IMR-90 (cell line): Measurements from ENCODE around the gene REPS1. TPM values are rescaled to one million over a fixed set of nuclear protein-coding genes. Genes with fewer than 3 reads are reported as not detected.

Experiments used
- ATAC-seq: fragments of 200-7000 bp; cut with Tn5 transposase; 2 replicates; pipeline ENCODE4 v1.9.1; 2020; ENCODE audit warnings: low read depth, mild to moderate bottlenecking, moderate library complexity
- BruUV-seq: library from RNA; stranded (reverse); fragments of 400-500 nt; replicated peaks from 2 replicates; lab custom pipeline; 2021; lab: Mats Ljungman, UMichigan
- CTCF ChIA-PET: fragments of 300-600 bp; formaldehyde crosslinking; extraction: SDS; loops from one replicate; lab custom pipeline; 2021; ENCODE audit warnings: antibody characterized with exemption; lab: Yijun Ruan, JAX
- POLR2A ChIA-PET: fragments of 300-600 bp; sonication (Branson Sonifier 250); formaldehyde crosslinking; loops from one replicate; lab custom pipeline; 2022; ENCODE audit warnings: antibody characterized with exemption; ENCODE audit not compliant: unreplicated experiment; lab: Charles Lee
- DNase-seq: peaks from one replicate; pipeline ENCODE4 v3.0.0; 2013
- H2AFZ ChIP-seq: replicated peaks from 2 replicates; pipeline ENCODE3; 2013; ENCODE audit warnings: low read length, mild to moderate bottlenecking; ENCODE audit not compliant: poor library complexity
- H2AK5ac ChIP-seq: 2 replicates; pipeline ENCODE4 v1.6.1; 2013; ENCODE audit warnings: low read depth, low read length, inconsistent platforms
- H2AK9ac ChIP-seq: replicated peaks from 2 replicates; pipeline ENCODE3; 2013; ENCODE audit warnings: mild to moderate bottlenecking, low read depth, low read length, moderate library complexity; ENCODE audit not compliant: poor library complexity
- H2BK120ac ChIP-seq: 2 replicates; pipeline ENCODE4 v1.6.1; 2013; ENCODE audit warnings: low read depth, low read length, inconsistent platforms
- H2BK15ac ChIP-seq: 3 replicates; pipeline ENCODE4 v1.6.1; 2013; ENCODE audit warnings: low read depth, low read length, inconsistent platforms
- H2BK20ac ChIP-seq: 2 replicates; pipeline ENCODE4 v1.6.1; 2013; ENCODE audit warnings: low read depth, mild to moderate bottlenecking, inconsistent platforms, low read length, moderate library complexity
- H2BK5ac ChIP-seq: 2 replicates; pipeline ENCODE4 v1.6.1; 2013; ENCODE audit warnings: mild to moderate bottlenecking, low read depth, low read length, inconsistent platforms; ENCODE audit not compliant: poor library complexity, severe bottlenecking
- H3K14ac ChIP-seq: replicated peaks from 2 replicates; pipeline ENCODE4 v1.6.1; 2013; ENCODE audit warnings: low read depth, low read length, inconsistent platforms
- H3K18ac ChIP-seq: 2 replicates; pipeline ENCODE4 v1.6.1; 2013; ENCODE audit warnings: low read depth, low read length, control low read depth
- H3K23ac ChIP-seq: 2 replicates; pipeline ENCODE4 v1.6.1; 2013; ENCODE audit warnings: low read depth, low read length, inconsistent platforms
- H3K27ac ChIP-seq: 2 replicates; pipeline ENCODE4 v1.5.1; 2013; ENCODE audit warnings: mild to moderate bottlenecking, control low read depth, low read length; ENCODE audit not compliant: insufficient read depth
- H3K27me3 ChIP-seq: 2 replicates; pipeline ENCODE4 v1.6.1; 2013; ENCODE audit warnings: low read length; ENCODE audit not compliant: control insufficient read depth, insufficient read depth
- H3K36me3 ChIP-seq: 2 replicates; pipeline ENCODE4 v1.6.1; 2013; ENCODE audit warnings: low read length, mixed read lengths; ENCODE audit not compliant: control insufficient read depth, insufficient read depth
- H3K4ac ChIP-seq: 2 replicates; pipeline ENCODE4 v1.6.1; 2013; ENCODE audit warnings: low read depth, low read length, inconsistent platforms
- H3K4me1 ChIP-seq: 2 replicates; pipeline ENCODE4 v1.6.1; 2013; ENCODE audit warnings: low read length, mixed read lengths; ENCODE audit not compliant: control insufficient read depth, insufficient read depth
- H3K4me2 ChIP-seq: 2 replicates; pipeline ENCODE4 v1.6.1; 2013; ENCODE audit warnings: low read depth, mild to moderate bottlenecking, control low read depth, low read length, moderate library complexity
- H3K4me3 ChIP-seq: 2 replicates; pipeline ENCODE4 v1.5.1; 2013; ENCODE audit warnings: low read depth, mild to moderate bottlenecking, control low read depth, low read length, moderate library complexity; ENCODE audit not compliant: insufficient read depth
- H3K56ac ChIP-seq: 2 replicates; pipeline ENCODE4 v1.6.1; 2013; ENCODE audit warnings: low read length, inconsistent platforms; ENCODE audit not compliant: insufficient read depth; ENCODE audit errors: extremely low read depth
- H3K79me1 ChIP-seq, 2 experiments: 2 replicates each; pipeline ENCODE4 v1.6.1; 2013; ENCODE audit warnings: low read length in 2 of 2, inconsistent platforms in 1 of 2, low read depth in 1 of 2
- H3K9ac ChIP-seq: 2 replicates; pipeline ENCODE4 v1.6.1; 2013; ENCODE audit warnings: low read depth, low read length, control low read depth
- H3K9me1 ChIP-seq: 2 replicates; pipeline ENCODE4 v1.6.1; 2013; ENCODE audit warnings: low read length, inconsistent platforms; ENCODE audit not compliant: insufficient read depth
- H3K9me3 ChIP-seq: 2 replicates; pipeline ENCODE4 v1.6.1; 2013; ENCODE audit warnings: low read length; ENCODE audit not compliant: control insufficient read depth, insufficient read depth
- H4K20me1 ChIP-seq: 2 replicates; pipeline ENCODE4 v1.6.1; 2013; ENCODE audit warnings: low read length, inconsistent platforms; ENCODE audit not compliant: insufficient read depth
- H4K5ac ChIP-seq: 2 replicates; pipeline ENCODE4 v1.6.1; 2013; ENCODE audit warnings: mild to moderate bottlenecking, low read depth, low read length, control low read depth
- H4K8ac ChIP-seq, 2 experiments: 2 replicates each; pipeline ENCODE4 v1.6.1; 2013; ENCODE audit warnings: low read depth in 2 of 2, low read length in 2 of 2, control low read depth in 1 of 2, inconsistent platforms in 1 of 2
- H4K91ac ChIP-seq: 2 replicates; pipeline ENCODE4 v1.6.1; 2013; ENCODE audit warnings: low read depth, low read length, inconsistent platforms; ENCODE audit not compliant: insufficient read depth
- BHLHE40 ChIP-seq: fragments of 150-350 bp; IDR thresholded peaks from 2 replicates; pipeline ENCODE4 v1.6.1; 2016; ENCODE audit warnings: mild to moderate bottlenecking, low read depth, low read length
- MAFK ChIP-seq: IDR thresholded peaks from 2 replicates; pipeline ENCODE4 v1.6.1; 2012; ENCODE audit warnings: low read depth, low read length, improper control_type of control experiment
- whole genome bisulfite sequencing, 2 experiments: methylation state at CpG; one replicate each; pipeline versions ENCODE4 v1.1.5 to v1.1.7; 2013; ENCODE audit warnings: missing lambda C conversion rate in 2 of 2; ENCODE audit not compliant: insufficient read length in 1 of 2; ENCODE audit errors: extremely low coverage in 2 of 2; 5-methylcytosine and 5-hydroxymethylcytosine counted together
- dilution Hi-C: fragments of 300-500 bp; cut with HindIII; formaldehyde crosslinking; loops from one replicate; pipeline ENCODE4 v1.14.3; 2018; ENCODE audit warnings: low sequenced_read_pairs; ENCODE audit not compliant: unreplicated experiment
- in situ Hi-C: fragments of 300-500 bp; cut with MboI; formaldehyde crosslinking; loops from 3 replicates; pipeline ENCODE4 v1.14.3; 2019; ENCODE audit warnings: low sequenced_read_pairs, inconsistent platforms, mixed read lengths
- intact Hi-C: fragments of 100-400 bp; cut with micrococcal nuclease; formaldehyde crosslinking; loops from 2 replicates; pipeline ENCODE4 v1.10.0; 2022
- polyA plus RNA-seq, 3 experiments: library from polyadenylated mRNA; depleted of rRNA; stranded (reverse); fragments of >200 nt; gene quantifications; 2 replicates each; pipeline ENCODE4 v1.2.3, GENCODE V29; 2012; ENCODE audit warnings: low replicate concordance in 1 of 3
- total RNA-seq: library from RNA; depleted of rRNA; stranded (reverse); fragments of >200 nt; gene quantifications from 2 replicates; pipeline ENCODE4 v1.2.3, GENCODE V29; 2012

REPS1 gene
- total and polyA plus RNA-seq, 2 of the 4 experiments (the other 2 are of a cell fraction): 21.9 to 24.2 TPM

- no peak overlapping the region for H2BK5ac ChIP-seq
- H3K14ac ChIP-seq: no peak overlapping the region
- POLR2A ChIA-PET: no interaction called here
- ATAC-seq: peak; percentile 8; the same call in 1 of the 2 replicates
- H2AK5ac ChIP-seq: no peak overlapping the region
- TF ChIP-seq MAFK: no peak
- no peak for TF ChIP-seq BHLHE40
- no peak overlapping the region for H3K27ac ChIP-seq
- no peak overlapping the region for H4K91ac ChIP-seq
- no peak overlapping the region for H3K18ac ChIP-seq
- no peaks in the 10 kb centered on the region for H3K9me3 ChIP-seq
- dilution Hi-C loops: no loop called here
- intact Hi-C loops: loop anchor here (5.0 kb wide), 2 partner anchors 399 to 869 kb away; no protein-coding TSS in a partner anchor
- peak overlapping the region; percentile 79 for H3K23ac ChIP-seq
- H3K4ac ChIP-seq: no peak overlapping the region
- H3K36me3 ChIP-seq: no peaks in the 10 kb centered on the region
- H3K4me1 ChIP-seq: peaks cover 2% of the 10 kb centered on the region; the same call in 1 of the 2 replicates
- peak; percentile 60 for DNase-seq
- H3K27me3 ChIP-seq: no peaks in the 10 kb centered on the region; the same call in 1 of the 2 replicates
- H2BK20ac ChIP-seq: no peak overlapping the region
- H4K8ac ChIP-seq: 0 out of 4 replicates have a peak overlapping the region, but pooled peaks of 1 of the 2 experiments have one; percentile 1
- H2AK9ac ChIP-seq: no peak overlapping the region
- H2AFZ ChIP-seq: no peak overlapping the region
- no peak overlapping the region for H4K5ac ChIP-seq
- H4K20me1 ChIP-seq: peaks cover 9% of the 10 kb centered on the region; the same call in 1 of the 2 replicates
- H3K4me2 ChIP-seq: peak overlapping the region; percentile 98
- H3K4me3 ChIP-seq: peak overlapping the region; percentile 78
- peak overlapping the region; percentile 68; the same call in 1 of the 2 replicates for H3K9ac ChIP-seq
- CTCF ChIA-PET: interaction anchor here (0.5 to 1.1 kb wide), 3 partner anchors 171 to 1259 kb away, joined by 3 to 6 read pairs (median 3); no protein-coding TSS in a partner anchor
- no peak overlapping the region for H2BK120ac ChIP-seq
- no peak overlapping the region for H2BK15ac ChIP-seq
- H3K9me1 ChIP-seq: peaks cover 4% of the 10 kb centered on the region; the same call in 1 of the 2 replicates
- BruUV-seq: no TSS peak
- H3K79me1 ChIP-seq: peaks cover 24 to 32% of the 10 kb centered on the region in 2 experiments
- H3K56ac ChIP-seq: no peak overlapping the region
- in situ Hi-C loops: loop anchor here (5.0 to 10.0 kb wide), 2 partner anchors 169 to 872 kb away; no protein-coding TSS in a partner anchor
- 0% methylated on average over 1 of the region's 3 CpGs; no CpG with 5 or more reads in 1 of the 2 experiments for whole genome bisulfite sequencing, 2 experiments
Measured at GRCh38 chr6:138986578-138986977, 1.5 kb downstream of the REPS1 start.
